Measurements from ENCODE around the gene PVR. TPM values are rescaled to one million over a fixed set of nuclear protein-coding genes. Genes with fewer than 3 reads are reported as not detected.
"Not testable (repeated sequence)": the region's sequence is repeated elsewhere in the genome, so short reads cannot be mapped to it uniquely, and the experiment has no call there.

PVR gene, protein sequence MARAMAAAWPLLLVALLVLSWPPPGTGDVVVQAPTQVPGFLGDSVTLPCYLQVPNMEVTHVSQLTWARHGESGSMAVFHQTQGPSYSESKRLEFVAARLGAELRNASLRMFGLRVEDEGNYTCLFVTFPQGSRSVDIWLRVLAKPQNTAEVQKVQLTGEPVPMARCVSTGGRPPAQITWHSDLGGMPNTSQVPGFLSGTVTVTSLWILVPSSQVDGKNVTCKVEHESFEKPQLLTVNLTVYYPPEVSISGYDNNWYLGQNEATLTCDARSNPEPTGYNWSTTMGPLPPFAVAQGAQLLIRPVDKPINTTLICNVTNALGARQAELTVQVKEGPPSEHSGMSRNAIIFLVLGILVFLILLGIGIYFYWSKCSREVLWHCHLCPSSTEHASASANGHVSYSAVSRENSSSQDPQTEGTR
- 95.7 and 104 TPM in 2 replicates for total RNA-seq

DNA sequence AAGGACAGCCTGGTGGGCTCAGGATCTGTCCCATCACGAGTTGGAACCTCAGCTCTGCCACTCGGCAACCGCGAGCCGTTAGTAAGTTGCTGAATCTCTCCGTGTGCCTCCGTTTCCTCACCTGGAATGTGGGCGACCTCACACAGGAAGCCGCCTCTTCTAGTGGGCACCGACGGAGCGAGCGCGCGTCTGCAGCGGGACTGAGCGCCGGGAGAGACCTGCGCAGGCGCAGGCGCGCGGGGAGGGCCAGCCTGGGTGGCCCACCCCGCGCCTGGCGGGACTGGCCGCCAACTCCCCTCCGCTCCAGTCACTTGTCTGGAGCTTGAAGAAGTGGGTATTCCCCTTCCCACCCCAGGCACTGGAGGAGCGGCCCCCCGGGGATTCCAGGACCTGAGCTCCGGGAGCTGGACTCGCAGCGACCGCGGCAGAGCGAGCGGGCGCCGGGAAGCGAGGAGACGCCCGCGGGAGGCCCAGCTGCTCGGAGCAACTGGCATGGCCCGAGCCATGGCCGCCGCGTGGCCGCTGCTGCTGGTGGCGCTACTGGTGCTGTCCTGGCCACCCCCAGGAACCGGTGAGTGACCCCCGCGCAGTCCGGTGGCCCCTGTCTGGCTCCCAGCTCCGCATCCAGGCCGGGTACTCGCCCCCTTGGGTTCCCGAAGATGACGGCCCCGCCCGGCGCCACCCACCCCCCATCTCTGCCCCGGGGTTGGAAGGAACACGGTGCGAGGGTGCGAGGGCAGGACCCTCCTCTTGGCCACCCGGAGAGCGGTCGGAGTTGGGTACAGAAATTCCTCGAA is at the start of gene PVR:
PVR (plus strand) TSS at position 306 of the 797 bp plus-strand sequence; CDS start at position 493, 187 bp downstream.
- peak; percentile 85 for DNase-seq

DNA sequence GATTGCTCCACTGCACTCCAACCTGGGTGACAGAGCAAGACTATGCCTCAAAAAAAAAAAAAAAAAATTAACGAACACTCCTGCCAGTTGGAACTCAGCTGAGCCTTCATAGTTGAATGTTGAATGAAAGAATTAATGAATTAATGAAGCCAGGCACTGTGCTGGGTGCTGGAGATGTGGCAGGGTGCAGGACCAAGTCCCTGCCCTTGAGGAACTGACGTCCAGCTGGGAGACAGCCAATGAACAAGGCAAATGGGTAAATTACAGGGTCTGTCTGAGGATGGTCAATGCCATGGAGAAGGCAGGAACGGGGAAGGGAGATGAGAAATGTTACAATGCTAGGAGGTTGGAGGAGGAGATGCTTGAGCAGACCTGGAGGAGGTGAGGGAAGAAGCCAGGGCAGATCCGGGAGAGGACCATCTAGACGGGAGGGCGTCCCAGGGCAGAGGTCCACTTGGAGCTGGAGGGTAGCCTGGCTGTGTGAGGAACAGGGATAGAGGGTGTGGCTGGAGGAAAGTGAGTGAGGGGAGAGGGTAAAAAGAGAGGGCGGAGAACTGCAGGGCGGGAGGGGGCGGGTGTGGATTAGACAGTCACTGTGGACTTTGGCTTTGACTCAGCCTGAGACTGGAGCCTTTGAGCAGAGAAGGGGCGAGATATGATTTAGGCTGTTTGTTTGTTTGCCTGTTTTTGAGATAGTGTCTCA is 47.1 kb upstream of the PVR start:
- DNase-seq, result no peak

DNA sequence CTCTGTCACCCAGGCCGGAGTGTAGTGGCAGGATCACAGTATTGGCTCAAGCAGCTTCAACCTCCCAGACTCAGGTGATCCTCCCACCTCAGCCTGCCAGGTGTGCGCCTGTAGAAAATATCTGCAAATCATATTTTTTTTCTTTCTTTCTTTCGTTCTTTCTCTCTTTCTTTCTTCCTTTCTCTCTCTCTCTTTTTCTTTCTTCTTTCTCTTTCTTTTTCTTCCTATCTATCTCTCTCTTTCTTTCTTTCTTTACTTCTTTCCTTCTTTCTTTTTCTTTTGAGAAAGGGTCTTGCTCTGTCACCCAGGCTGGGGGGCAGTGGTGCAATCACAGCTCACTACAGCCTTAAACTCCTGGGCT is 46.6 kb upstream of the PVR start:
- no peak for DNase-seq

DNA sequence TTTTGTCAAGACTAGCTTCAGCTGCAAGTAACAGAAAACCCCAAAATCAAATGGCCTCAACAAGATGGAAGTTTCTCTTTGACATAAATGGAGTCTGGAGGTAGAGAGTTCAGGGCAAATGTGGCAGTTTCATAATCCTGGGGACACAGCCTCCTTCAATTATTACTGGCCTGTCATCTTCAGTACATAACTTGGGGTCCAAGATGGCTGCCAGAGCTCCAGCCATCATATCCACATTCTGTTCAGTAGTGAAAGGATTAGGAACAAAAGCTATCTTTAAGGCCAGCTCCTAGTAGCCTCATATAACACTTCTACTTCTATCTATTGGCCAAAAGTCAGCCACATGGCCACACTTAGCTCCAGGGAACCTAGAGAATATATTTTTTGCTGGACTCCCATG is 45.4 kb upstream of the PVR start:
- DNase-seq, result no peak

DNA sequence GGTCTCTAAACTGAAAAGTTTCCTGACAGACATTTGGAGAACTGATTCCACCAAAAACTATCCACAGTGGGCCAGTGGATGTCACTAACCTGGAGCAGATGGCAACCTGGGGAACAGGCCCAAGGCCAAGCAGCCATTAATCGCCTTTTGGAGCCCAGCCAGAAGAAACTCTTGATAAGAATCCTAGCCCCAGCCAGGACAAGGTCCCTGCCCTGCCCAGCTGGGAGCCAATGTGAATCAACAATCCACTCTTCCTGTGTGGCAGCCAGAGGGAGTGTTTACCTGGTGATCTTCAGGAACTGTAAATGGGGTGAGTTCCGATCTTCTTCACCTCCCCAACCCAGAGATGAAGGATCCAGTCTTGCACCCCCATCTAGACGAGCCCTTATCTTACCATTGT is 44.8 kb upstream of the PVR start:
- DNase-seq, result no peak

DNA sequence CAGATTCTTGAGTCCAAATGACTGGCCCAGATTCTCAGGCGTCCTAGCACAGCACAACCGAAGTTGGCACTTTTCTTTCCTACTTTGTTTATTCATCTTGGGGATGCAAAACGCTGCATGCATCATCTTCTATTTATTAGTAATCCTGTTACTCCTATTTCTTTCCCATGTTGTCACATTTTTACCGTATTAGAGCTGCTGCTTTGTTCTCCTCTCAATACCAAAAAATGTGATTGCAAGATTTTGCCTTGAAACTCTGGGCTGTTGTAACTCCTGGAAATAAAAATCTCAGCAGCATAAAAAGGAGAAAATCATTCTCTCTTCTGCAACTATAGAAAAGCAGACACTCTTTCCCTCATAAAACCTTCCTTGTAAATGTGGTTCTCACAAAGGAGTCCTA is 43.2 kb upstream of the PVR start:
- DNase-seq, result no peak

DNA sequence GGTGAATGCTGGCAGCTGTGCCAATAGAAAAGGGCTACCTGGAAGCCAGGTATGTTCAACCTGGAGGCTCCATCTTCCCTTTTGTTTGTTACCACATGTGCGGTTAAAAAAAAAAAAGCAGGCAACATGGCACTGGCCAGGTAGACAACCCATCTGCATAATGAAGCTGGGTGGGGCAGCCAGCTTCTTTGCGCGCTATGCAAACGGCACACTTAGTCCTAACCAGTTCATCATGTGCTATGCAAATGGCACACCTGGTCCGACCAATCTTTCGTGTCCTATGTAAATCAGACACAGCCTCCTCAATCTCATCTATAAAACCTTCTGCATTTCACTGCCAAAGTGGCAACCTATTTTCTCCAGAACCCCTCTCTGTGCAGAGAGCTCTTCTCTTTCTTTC is 41.6 kb upstream of the PVR start:
- DNase-seq, result no peak

DNA sequence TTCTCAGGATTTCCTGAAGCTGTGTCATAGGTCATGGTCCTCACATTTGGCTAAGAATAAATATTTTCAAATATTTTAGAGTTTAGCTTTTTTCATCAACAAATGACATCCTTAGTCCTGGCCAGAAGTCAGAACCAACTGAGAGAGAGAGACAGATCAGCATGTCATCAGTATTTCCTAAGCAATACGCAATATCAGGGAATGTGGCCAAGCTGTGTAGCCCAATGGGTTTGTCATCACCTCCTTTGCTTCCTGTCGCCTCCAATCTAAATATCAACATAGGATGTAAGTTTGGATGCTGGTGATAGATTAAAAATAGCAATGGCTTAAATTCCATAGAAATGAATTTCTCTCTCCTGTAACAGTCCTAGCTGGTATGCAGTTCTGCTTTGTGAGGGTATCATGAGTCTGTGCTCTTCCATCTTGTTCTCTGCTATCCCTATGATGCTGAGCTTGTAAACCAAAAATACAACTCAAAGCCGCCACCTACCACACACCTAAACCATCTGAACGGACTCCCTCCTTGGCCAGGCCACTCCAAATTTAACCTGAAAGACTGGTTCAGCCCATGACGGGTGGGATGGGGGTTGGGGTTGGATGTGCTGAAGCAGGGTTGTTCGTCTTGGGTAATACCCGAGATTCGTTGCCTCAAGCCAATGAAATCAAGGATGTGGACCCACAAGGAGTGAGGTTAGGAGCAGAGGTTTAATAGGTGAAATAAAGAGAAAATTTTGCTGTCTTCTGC is 40.3 kb upstream of the PVR start:
- peak; percentile 97 for DNase-seq

DNA sequence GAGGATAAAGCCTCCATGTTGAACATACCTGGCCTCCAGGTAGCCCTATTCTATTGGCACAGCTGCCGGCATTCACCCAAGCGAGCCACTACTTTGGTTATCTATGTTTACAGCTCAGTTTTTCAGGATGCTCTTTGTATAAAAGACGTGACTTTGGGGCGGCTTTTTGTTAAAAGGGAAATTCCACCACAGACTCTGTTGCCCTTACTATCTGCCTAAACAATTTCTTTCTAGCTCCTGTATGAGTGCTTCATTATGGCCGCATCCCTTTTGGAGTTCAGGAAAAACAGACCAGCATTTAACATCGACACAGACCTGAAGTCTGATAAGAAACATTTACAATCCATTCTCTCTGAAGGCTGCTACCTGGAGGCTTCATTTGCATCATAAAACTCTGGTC is 39.5 kb upstream of the PVR start:
- no peak for DNase-seq

DNA sequence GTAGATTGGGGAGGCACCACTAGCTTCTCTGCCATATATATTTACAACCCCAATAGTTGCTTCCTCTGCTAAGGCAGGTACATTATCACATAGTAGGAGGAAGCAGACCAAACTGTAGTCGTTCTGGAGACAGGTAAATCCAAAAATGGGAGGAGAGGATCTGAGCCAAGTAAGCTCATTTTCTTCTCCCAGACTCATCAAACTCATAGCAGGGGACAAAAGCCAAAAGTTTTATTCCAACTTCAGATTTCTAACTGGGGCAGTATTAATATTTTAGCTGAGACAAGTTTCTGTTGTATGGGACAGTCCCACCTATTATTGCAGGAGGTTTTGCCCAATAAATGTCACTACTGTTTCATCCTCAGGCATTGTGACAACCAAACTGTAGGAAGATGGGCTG is 38.2 kb upstream of the PVR start:
- no peak for DNase-seq

DNA sequence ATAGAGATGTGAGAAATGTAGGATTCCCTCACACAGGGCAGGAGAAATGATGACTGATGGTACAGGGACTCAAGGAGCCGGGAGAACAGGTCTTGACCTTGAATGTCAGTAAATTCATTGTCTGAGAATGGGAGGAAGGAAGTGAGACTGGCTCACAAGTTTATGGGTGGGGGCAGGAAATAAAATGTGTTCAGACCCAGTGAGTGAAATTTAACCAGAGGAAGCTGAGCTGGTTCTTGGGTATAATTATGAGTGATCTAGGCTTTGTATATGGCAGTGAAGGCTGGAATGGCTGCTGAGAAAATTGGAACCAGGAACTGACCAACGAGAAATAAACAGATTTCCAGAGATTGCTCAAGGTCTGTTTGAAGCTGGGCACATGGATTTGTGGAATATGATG is 36.7 kb upstream of the PVR start:
- peak; percentile 97 for DNase-seq

DNA sequence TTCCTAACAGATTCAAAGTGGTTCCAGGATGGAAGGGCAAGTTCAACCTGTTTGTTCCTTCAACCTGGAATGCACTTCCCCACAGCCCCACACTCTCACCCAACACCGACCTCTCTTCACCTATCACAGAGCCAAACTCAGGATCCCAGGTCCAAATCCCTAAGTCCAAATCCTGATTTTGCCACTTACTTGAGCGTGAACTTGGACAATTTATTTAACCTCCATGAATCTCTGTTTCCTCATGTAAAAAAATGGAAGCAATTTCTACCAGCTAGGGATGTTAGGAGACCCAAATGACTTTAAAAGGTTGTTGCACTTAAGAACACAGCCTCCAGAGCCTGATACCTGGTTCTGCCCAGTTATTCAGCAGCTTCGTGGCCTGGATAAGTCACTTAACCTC is 35.8 kb upstream of the PVR start:
- peak; percentile 58 for DNase-seq

DNA sequence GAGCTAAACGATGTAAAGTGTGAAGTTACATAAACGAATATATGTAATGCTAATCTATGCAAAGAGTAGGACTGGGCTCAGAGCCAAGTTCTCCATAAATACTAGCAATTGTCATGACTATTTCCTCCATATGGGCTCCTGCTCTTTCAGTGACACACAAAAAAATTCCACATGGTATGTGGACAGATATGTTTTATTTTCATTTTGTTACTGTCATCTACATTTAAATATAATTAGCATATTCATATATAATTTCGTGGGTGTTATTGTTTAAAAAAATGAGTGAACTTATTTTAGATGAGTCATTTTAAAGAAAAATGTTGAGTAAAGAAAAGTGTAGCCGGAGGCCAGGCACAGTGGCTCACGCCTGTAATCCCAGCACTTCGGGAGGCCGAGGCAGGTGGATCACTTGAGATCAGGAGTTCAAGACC is 35.3 kb upstream of the PVR start:
- peak; percentile 80 for DNase-seq

DNA sequence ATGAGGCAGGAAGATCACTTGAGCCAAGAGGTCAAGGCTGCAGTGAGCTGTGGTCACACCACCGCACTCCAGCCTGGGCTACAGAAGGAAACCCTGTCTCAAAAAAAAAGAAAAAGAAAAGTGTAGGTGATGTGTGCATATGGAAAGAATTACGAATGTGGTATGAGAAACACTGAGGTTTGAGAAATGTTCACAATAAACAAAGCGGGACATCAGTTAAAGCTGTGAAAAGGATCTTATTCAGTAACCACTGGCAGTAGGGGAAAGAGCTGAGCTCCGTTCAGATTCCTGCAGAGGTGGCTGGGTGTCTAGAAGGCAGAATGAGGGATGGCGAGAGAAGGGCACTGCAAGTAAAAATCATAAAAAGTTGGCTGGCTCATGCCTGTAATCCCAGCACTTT is 34.5 kb upstream of the PVR start:
- DNase-seq, result no peak

DNA sequence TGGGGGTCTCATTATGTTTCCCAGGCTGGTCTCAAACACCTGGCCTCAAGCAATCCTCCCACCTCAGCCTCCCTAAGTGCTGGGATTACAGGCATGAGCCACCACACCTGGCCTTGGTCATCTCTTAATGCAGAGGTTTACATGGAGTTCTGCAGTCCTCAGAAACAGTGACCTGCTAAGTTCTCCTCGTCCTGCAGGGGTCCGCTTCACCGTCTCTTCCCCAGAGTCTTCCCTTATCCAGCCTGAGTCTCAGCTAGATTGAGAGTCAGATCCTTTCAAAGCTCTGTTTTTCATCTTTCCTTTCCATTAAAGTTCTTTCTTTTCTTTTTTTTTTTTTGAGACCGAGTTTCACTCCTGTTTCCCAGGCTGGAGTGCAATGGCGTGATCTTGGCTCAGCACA is 33.2 kb upstream of the PVR start:
- not testable (repeated sequence) for DNase-seq

DNA sequence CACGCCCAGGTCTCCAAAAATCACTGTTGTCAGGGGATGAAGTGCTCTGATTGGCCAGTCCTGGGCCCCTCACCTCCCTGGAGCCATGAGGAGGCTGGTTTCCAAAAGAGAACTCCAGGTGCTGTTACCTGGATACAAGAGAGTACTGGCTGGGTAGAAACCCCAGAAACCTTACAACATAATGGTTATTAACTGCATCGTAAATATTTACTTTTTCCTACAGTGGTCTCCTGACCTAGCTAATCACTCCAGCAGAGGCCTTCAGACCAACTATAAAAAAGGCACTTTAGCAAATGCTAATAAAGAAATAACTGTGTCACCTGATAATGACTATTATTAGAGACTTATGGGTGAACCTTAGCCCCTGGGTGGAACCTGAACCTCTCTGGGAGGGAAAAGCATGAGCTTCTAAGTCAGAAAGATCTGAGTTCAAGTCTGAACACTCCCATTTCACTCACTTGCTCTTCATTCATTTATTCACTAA is 31.9 kb upstream of the PVR start:
- DNase-seq, result no peak

DNA sequence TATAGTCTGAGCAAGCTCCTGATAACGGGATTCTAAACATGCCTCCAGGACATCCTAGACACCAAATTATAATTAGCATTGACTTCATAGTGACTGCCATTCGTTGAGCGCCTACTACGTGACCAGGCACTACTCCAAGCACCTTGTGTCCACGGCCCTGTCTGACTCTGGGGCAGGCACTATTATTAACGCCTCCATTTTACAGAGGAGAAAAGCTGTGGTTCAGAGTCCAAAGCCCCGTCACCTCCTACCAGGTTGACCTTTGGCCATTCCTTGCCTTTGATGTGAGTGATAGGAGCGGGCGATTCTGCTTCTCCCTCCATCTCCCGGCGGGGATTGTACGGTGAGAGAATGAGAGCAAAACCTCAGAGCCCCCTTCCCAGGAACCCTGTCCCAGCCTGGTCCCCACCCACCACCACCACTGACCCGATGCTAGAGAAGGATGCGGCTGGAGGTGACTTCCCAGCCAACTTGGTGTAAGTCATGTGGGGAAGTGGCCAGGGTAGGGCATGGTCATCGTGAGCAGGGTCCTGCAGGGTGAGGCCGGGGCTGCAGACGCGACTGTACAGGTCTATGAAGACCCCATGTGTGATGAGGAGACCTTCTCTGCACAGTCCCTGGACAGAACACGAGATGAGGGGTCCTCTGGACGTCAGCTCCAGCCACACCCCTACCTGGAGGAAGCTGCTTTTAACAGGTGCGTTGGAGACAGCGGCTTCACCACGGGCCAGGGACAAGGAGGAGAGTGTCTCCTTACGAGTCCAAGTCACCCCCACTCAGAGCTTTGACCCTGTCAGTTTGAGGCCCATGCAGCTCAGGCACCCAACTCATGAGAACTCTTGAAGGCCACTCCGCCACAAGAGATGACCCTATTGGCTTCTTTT is 30.2 kb upstream of the PVR start, which contains the start of gene IGSF23:
IGSF23 (plus strand) TSS at position 269 of the 884 bp plus-strand sequence; CDS start at position 352, 83 bp downstream.
- no peak for DNase-seq

DNA sequence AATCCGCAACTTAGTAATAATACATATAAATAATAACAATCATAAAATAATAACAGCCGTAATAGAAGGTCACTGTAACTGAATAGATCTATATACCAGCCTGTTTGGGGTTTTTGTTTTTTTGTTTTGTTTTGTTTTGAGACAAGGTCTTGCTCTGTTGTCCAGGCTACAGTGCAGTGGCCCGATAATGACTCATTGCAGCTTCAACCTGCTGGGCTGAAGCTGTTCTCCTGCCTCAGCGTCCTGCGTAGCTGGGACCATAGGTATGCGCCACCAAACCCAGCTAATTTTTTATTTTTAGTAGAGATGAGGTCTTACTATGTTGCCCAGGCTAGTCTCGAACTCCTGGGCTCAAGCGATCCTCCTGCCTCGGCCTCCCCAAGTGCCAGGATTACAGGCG is 29.4 kb upstream of the PVR start:
- DNase-seq, result no peak

DNA sequence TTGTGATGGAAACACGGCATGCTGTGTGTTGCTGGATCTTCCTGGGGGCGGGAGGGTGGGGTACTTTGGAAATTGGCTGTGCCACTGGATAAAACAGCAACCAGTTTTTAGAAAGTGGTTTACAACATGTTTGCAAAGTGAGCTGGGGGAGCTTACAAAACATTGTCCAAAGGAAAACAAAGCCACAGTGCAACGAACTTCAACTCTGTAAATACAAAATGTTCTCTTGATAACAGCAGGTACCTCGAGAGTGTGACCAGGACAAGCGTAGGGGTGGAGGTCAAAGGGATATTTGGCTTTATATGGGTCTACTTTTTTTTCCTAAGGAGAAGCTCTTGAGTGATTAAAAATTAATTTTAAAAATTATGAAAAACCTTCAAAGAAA is 27.9 kb upstream of the PVR start:
- DNase-seq, result no peak

DNA sequence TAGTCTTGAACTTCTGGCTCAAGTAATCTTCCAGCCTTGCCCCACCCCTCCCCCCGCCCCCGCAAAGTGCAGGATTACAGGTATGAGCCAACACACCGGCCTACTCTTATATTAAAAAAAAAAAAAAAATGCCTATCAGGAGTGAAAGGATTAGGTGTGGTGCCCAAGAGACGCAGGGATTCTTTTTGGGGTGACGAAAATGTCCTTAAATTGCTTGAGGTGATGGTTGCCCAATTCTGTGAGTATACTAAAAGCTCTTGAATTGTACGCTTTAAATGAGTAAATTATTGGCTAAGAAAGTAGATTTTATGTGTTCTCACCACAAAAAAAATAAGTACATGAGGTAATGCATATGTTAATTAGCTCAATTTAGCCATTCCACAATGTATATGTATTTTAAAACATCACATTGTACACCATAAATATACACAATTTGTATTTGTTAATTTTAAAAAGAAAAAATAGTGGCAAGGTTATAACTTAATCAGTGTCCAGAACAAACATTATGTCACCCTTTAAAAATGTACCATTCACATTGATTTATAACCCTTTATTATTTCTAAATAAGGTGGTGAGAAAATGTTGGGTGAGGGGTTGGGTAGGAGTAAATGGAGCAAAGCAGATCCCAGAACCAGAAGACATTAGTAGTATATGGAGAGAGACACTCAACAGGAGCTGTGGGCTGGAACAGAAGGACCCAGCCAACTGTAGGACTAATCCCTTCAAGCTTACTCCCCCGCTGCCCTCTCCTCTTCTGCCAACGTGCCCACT is 26.4 kb upstream of the PVR start:
- no peak for DNase-seq
